Medulla oblongata (tissue), 1 donor: ENCODE results near the gene HBS1L.

ENCODE experiments used
- DNase-seq: peaks from one replicate; pipeline ENCODE4 v3.0.0-alpha.2; 2015; ENCODE audit errors: extremely low spot score

The HBS1L gene

GRCh38 chr6:134951494-134952263, 102.9 kb downstream of the HBS1L start:
- DNase-seq = no peak

GRCh38 chr6:134950482-134950881, 104.1 kb downstream of the HBS1L start:
- DNase-seq = no peak

- DNase-seq = no peak
Observed at GRCh38 chr6:134949927-134950326, 104.7 kb downstream of the HBS1L start, which contains the start of gene ALDH8A1. TSS of gene ALDH8A1 (minus strand) at chr6:134950101. CDS start at chr6:134950053, 48 bp downstream.

- DNase-seq = no peak
Observed at GRCh38 chr6:134948691-134949090, 105.9 kb downstream of the HBS1L start.

GRCh38 chr6:134948142-134948541, 106.5 kb downstream of the HBS1L start:
- no peak for DNase-seq

- no peak for DNase-seq
Observed at GRCh38 chr6:134945045-134945444, 109.6 kb downstream of the HBS1L start.

- no peak for DNase-seq
Observed at GRCh38 chr6:134943522-134944111, 111.0 kb downstream of the HBS1L start.

- no peak for DNase-seq
Observed at GRCh38 chr6:134938896-134939295, 115.7 kb downstream of the HBS1L start.

GRCh38 chr6:134937426-134937825, 117.2 kb downstream of the HBS1L start:
- DNase-seq = no peak

GRCh38 chr6:134936931-134937330, 117.7 kb downstream of the HBS1L start:
- DNase-seq = no peak

- no peak for DNase-seq
Observed at GRCh38 chr6:134936476-134936875, 118.1 kb downstream of the HBS1L start.

- no peak for DNase-seq
Observed at GRCh38 chr6:134934793-134935485, 119.7 kb downstream of the HBS1L start.

GRCh38 chr6:134932535-134933470, 121.8 kb downstream of the HBS1L start:
- no peak for DNase-seq

- no peak for DNase-seq
Observed at GRCh38 chr6:134932098-134932497, 122.5 kb downstream of the HBS1L start.

- DNase-seq = no peak
Observed at GRCh38 chr6:134930463-134930862, 124.2 kb downstream of the HBS1L start.

GRCh38 chr6:134928151-134928900, 126.3 kb downstream of the HBS1L start:
- DNase-seq = no peak

GRCh38 chr6:134925800-134926199, 128.8 kb downstream of the HBS1L start:
- DNase-seq = no peak

- no peak for DNase-seq
Observed at GRCh38 chr6:134921721-134922261, 132.8 kb downstream of the HBS1L start.

GRCh38 chr6:134921276-134921675, 133.3 kb downstream of the HBS1L start:
- no peak for DNase-seq

- DNase-seq = no peak
Observed at GRCh38 chr6:134920422-134920821, 134.2 kb downstream of the HBS1L start.
